GM12891 (cell line): ENCODE measurements around the gene OVAAL.
"Not testable (repeated sequence)": the region's sequence is repeated elsewhere in the genome, so short reads cannot be mapped to it uniquely, and the experiment has no call there.

Experiments used
- DNase-seq: peaks from one replicate; pipeline ENCODE4 v3.0.0; 2011; ENCODE audit warnings: low spot score; ENCODE audit not compliant: insufficient read length
- FAIRE-seq: peaks from 2 replicates; lab custom pipeline; 2011; peaks lifted over from hg19 to GRCh38; lab: Jason Lieb, UNC
- PAX5 ChIP-seq: IDR thresholded peaks from 2 replicates; pipeline ENCODE4 v1.6.1; 2011; ENCODE audit warnings: low read length, moderate library complexity, mild to moderate bottlenecking; ENCODE audit not compliant: insufficient read depth, severe bottlenecking
- POLR2A ChIP-seq: IDR thresholded peaks from 2 replicates; pipeline ENCODE4 v1.6.1; 2011; ENCODE audit warnings: low read depth, low read length, control low read depth
- POLR2AphosphoS5 ChIP-seq: IDR thresholded peaks from 2 replicates; pipeline ENCODE4 v1.6.1; 2011; ENCODE audit warnings: low read depth, low read length, control low read depth
- POU2F2 ChIP-seq: IDR thresholded peaks from 2 replicates; pipeline ENCODE4 v1.6.1; 2011; ENCODE audit warnings: low read depth, mild to moderate bottlenecking, control low read depth, low read length, moderate library complexity
- SPI1 ChIP-seq: IDR thresholded peaks from 2 replicates; pipeline ENCODE4 v1.6.1; 2011; ENCODE audit warnings: low read depth, low read length, control low read depth
- TAF1 ChIP-seq: IDR thresholded peaks from 2 replicates; pipeline ENCODE4 v1.6.1; 2011; ENCODE audit warnings: low read depth, low read length, control low read depth

OVAAL gene

GRCh38 chr1:180550241-180550640 lies 8.5 kb upstream of the OVAAL start:
- DNase-seq (no peak), FAIRE-seq (no peak)
- TF ChIP-seq SPI1: no peak
- no peak for TF ChIP-seq POLR2AphosphoS5
- TF ChIP-seq POU2F2: no peak
- TF ChIP-seq TAF1: no peak
- no peak for TF ChIP-seq PAX5
- TF ChIP-seq POLR2A: no peak

GRCh38 chr1:180551997-180552396 lies 6.8 kb upstream of the OVAAL start:
- no peak for TF ChIP-seq PAX5
- FAIRE-seq (no peak), DNase-seq (no peak)

- not testable (repeated sequence) for FAIRE-seq, DNase-seq
These were observed 5.7 kb upstream of the OVAAL start for GRCh38 chr1:180553046-180553445.

GRCh38 chr1:180555411-180555810 lies 3.4 kb upstream of the OVAAL start:
- no peak for FAIRE-seq
- no peak for DNase-seq
- no peak for TF ChIP-seq SPI1
- no peak for TF ChIP-seq PAX5
- no peak for TF ChIP-seq POLR2A
- TF ChIP-seq POU2F2: no peak
- TF ChIP-seq TAF1: no peak
- no peak for TF ChIP-seq POLR2AphosphoS5

GRCh38 chr1:180560200-180560867 lies 1.6 kb downstream of the OVAAL start:
- DNase-seq: no peak
- TF ChIP-seq SPI1: no peak
- no peak for TF ChIP-seq POU2F2
- no peak for TF ChIP-seq POLR2A
- no peak for TF ChIP-seq POLR2AphosphoS5
- no peak for TF ChIP-seq PAX5
- no peak for TF ChIP-seq TAF1
- FAIRE-seq: no peak

- no peak for DNase-seq
- TF ChIP-seq POLR2A (no peak), SPI1 (no peak), POU2F2 (no peak), TAF1 (no peak), POLR2AphosphoS5 (no peak), PAX5 (no peak)
- no peak for FAIRE-seq
These were observed 2.3 kb downstream of the OVAAL start for GRCh38 chr1:180560868-180561600.

GRCh38 chr1:180562640-180563025 lies 3.9 kb downstream of the OVAAL start:
- TF ChIP-seq POLR2A: no peak
- no peak for TF ChIP-seq POLR2AphosphoS5
- TF ChIP-seq POU2F2: no peak
- DNase-seq (no peak), FAIRE-seq (no peak)

- DNase-seq: no peak
- FAIRE-seq: no peak
- TF ChIP-seq POLR2AphosphoS5: no peak
- TF ChIP-seq POU2F2: no peak
- TF ChIP-seq SPI1: no peak
- no peak for TF ChIP-seq PAX5
- no peak for TF ChIP-seq POLR2A
- no peak for TF ChIP-seq TAF1
These were observed 4.5 kb downstream of the OVAAL start for GRCh38 chr1:180563026-180563827.

- TF ChIP-seq POU2F2 (no peak), POLR2AphosphoS5 (no peak), TAF1 (no peak)
- no peak for FAIRE-seq
- no peak for DNase-seq
These were observed 6.5 kb downstream of the OVAAL start for GRCh38 chr1:180565121-180565871.

GRCh38 chr1:180566026-180566425 lies 7.3 kb downstream of the OVAAL start:
- TF ChIP-seq PAX5 (no peak), POLR2A (no peak)
- FAIRE-seq (no peak), DNase-seq (no peak)

- no peak for TF ChIP-seq POLR2AphosphoS5
- TF ChIP-seq POLR2A: no peak
- no peak for TF ChIP-seq TAF1
- TF ChIP-seq POU2F2: no peak
- no peak for TF ChIP-seq SPI1
- TF ChIP-seq PAX5: no peak
- no peak for FAIRE-seq
These were observed 7.7 kb downstream of the OVAAL start for GRCh38 chr1:180566495-180566894.

More at GRCh38 chr1:180566495-180566894, 7.7 kb downstream of the OVAAL start:
- no peak for DNase-seq
